ENCODE results near the gene BNIPL.
A peak's percentile ranks its signal among the peaks of the same experiment; 100 is the strongest.

Gene BNIPL

GRCh38 chr1:151065089-151065645 is 28.8 kb downstream of the BNIPL start:
- no peak for DNase-seq (ENCODE audit: extremely low read depth, insufficient read length)

GRCh38 chr1:151067185-151067584 is 30.8 kb downstream of the BNIPL start:
- TF ChIP-seq, protein P1, sequence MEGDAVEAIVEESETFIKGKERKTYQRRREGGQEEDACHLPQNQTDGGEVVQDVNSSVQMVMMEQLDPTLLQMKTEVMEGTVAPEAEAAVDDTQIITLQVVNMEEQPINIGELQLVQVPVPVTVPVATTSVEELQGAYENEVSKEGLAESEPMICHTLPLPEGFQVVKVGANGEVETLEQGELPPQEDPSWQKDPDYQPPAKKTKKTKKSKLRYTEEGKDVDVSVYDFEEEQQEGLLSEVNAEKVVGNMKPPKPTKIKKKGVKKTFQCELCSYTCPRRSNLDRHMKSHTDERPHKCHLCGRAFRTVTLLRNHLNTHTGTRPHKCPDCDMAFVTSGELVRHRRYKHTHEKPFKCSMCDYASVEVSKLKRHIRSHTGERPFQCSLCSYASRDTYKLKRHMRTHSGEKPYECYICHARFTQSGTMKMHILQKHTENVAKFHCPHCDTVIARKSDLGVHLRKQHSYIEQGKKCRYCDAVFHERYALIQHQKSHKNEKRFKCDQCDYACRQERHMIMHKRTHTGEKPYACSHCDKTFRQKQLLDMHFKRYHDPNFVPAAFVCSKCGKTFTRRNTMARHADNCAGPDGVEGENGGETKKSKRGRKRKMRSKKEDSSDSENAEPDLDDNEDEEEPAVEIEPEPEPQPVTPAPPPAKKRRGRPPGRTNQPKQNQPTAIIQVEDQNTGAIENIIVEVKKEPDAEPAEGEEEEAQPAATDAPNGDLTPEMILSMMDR (IDR thresholded peaks at IDR 0.05; ENCODE audit: insufficient read depth, low read length, poor library complexity, severe bottlenecking), result no peak
- no peaks in the 10 kb centered on the region for H3K27me3 ChIP-seq (replicated peaks; ENCODE audit: control insufficient read depth, insufficient read depth, low read length)
- H3K4me3 ChIP-seq (replicated peaks; ENCODE audit: low read depth, low read length), result no peak overlapping the region
- no peaks in the 10 kb centered on the region for H3K36me3 ChIP-seq (ENCODE audit: control insufficient read depth, insufficient read depth, low read length)
- no peak for DNase-seq (ENCODE audit: extremely low read depth, insufficient read length)

More at GRCh38 chr1:151065089-151065645, 28.8 kb downstream of the BNIPL start:
- Histone ChIP-seq H3K27me3 (replicated peaks; ENCODE audit: control insufficient read depth, insufficient read depth, low read length) (no peaks in the 10 kb centered on the region), H3K4me3 (replicated peaks; ENCODE audit: low read depth, low read length) (no peak overlapping the region), H3K36me3 (ENCODE audit: control insufficient read depth, insufficient read depth, low read length) (no peaks in the 10 kb centered on the region)
- TF ChIP-seq, protein P1 (IDR thresholded peaks at IDR 0.05; ENCODE audit: insufficient read depth, low read length, poor library complexity, severe bottlenecking), result no peak

DNA sequence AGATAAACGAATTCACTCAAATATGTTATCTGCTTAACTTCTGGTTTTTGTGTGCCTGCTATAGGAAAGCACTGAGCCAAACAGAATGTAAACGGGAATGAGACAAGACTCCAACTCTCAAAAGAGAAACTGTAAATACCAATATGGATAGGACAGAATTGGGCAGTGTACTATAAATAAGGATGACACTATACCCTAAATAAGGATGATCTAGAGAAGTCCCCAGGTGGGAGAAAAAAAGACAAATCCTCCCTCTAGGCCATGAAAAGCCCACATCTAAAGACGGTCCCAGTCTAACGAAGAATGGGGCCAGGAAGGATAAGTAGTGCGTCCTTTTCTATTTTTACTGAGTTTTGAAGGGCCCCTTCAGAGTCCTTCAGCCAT is 32.7 kb downstream of the BNIPL start:
- Histone ChIP-seq H3K4me3 (replicated peaks; ENCODE audit: low read depth, low read length) (no peak overlapping the region), H3K36me3 (ENCODE audit: control insufficient read depth, insufficient read depth, low read length) (no peaks in the 10 kb centered on the region), H3K27me3 (replicated peaks; ENCODE audit: control insufficient read depth, insufficient read depth, low read length) (no peaks in the 10 kb centered on the region)
- TF ChIP-seq, protein P1 (IDR thresholded peaks at IDR 0.05; ENCODE audit: insufficient read depth, low read length, poor library complexity, severe bottlenecking), result no peak
- DNase-seq (ENCODE audit: extremely low read depth, insufficient read length), result no peak

DNA sequence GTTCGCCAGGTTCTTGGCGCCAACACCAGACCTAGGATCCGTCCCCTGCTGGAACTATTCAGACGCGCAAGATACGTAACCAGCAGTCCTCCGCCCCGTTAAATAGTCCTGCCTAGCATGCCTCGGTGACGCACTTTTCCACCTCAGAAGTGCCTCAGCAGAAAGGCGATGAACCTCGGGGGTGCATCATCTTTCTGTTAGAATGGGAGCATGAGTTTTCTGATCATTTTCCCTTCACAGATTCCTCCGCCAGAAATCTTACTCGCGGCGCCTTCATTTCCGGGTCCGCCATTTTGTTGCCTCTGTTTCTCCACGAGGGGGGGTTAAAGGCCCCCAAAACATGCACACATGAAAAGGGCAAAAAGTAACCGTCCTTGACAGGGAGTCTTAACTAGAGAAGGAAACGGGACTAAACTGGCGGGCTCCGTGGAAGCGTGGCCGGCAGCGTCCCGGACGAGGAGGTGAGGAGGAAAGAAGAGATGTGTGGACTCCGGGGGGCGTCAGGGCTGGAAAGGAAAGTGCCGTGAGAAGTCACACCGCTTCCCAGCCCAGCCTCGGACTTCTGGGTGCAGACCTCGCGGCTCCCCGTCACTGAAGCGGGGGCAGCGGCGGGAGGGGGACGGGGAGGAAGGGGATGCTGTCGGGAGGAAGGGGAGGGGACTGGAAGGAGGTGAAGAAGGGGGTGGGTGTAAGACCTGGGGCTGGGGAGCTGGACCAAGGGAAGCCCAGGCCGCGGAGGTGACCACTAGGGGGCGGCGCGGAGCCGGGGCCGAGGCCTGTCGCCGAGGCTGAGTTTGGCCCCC is 34.3 kb downstream of the BNIPL start, which contains the start of gene GABPB2:
TSS of gene GABPB2 (plus strand) at position 288 of the 803 bp plus-strand sequence. CDS start 17,429 bp downstream, outside the sequence.
- TF ChIP-seq, protein P1 (IDR thresholded peaks at IDR 0.05; ENCODE audit: insufficient read depth, low read length, poor library complexity, severe bottlenecking), result peak; percentile 99
- H3K27me3 ChIP-seq (replicated peaks; ENCODE audit: control insufficient read depth, insufficient read depth, low read length), result no peaks in the 10 kb centered on the region
- H3K4me3 ChIP-seq (replicated peaks; ENCODE audit: low read depth, low read length), result peak within 1 kb of the TSS; percentile 97
- H3K36me3 ChIP-seq (ENCODE audit: control insufficient read depth, insufficient read depth, low read length), result no peaks in the 10 kb centered on the region
- DNase-seq (ENCODE audit: extremely low read depth, insufficient read length), result peak; percentile 95

- Histone ChIP-seq H3K36me3 (ENCODE audit: control insufficient read depth, insufficient read depth, low read length) (no peaks in the 10 kb centered on the region), H3K27me3 (replicated peaks; ENCODE audit: control insufficient read depth, insufficient read depth, low read length) (no peaks in the 10 kb centered on the region), H3K4me3 (replicated peaks; ENCODE audit: low read depth, low read length) (no peak overlapping the region)
- DNase-seq (ENCODE audit: extremely low read depth, insufficient read length), result no peak
- TF ChIP-seq, protein P1 (IDR thresholded peaks at IDR 0.05; ENCODE audit: insufficient read depth, low read length, poor library complexity, severe bottlenecking), result no peak
Observed at GRCh38 chr1:151072224-151072623, 35.8 kb downstream of the BNIPL start.
